SK-N-SH (cell line): ENCODE results near the gene PRDM5. TPM values are rescaled to one million over a fixed set of nuclear protein-coding genes. Genes with fewer than 3 reads are reported as not detected.

ENCODE experiments used
- CTCF ChIA-PET: fragments of 300-600, 350-600 bp; formaldehyde crosslinking; extraction: SDS; loops from one replicate; lab custom pipeline; 2021; lab: Yijun Ruan, JAX
- POLR2A ChIA-PET: fragments of 350-600 bp; sonication (Branson Sonifier 250); formaldehyde crosslinking; extraction: SDS; loops from one replicate; lab custom pipeline; 2020; ENCODE audit warnings: antibody characterized with exemption, inconsistent platforms; lab: Yijun Ruan, JAX
- DNase-seq: peaks from one replicate; pipeline ENCODE4 v3.0.0; 2012
- H2AFZ ChIP-seq: fragments of 200-600 bp; sonication (generic); 2 replicates; pipeline ENCODE4 v1.8.1; 2016; ENCODE audit warnings: antibody characterized with exemption, mild to moderate bottlenecking, low read depth
- H3F3A ChIP-seq: fragments of 200-600 bp; sonication (generic); replicated peaks from 2 replicates; pipeline ENCODE3; 2016; ENCODE audit warnings: antibody characterized with exemption, mild to moderate bottlenecking; ENCODE audit not compliant: insufficient read depth
- H3K27ac ChIP-seq, 2 experiments: fragments of 200-500 bp in 1 of 2; fragments of 200-600 bp in 1 of 2; sonication (Bioruptor generic) in 1 of 2; sonication (generic), shearing (Covaris generic) in 1 of 2; 2 replicates each; pipeline versions ENCODE4 v1.5.1 to v1.6.1; 2014 to 2016; ENCODE audit warnings: low read depth in 2 of 2, inconsistent platforms in 1 of 2, low read length in 1 of 2, mild to moderate bottlenecking in 1 of 2, mixed read lengths in 1 of 2
- H3K27me3 ChIP-seq: fragments of 200-600 bp; sonication (generic), shearing (Covaris generic); 2 replicates; pipeline ENCODE4 v1.6.1; 2016; ENCODE audit warnings: mixed run types; ENCODE audit not compliant: insufficient read depth
- H3K36me3 ChIP-seq, 2 experiments: fragments of 200-500 bp in 1 of 2; fragments of 200-600 bp in 1 of 2; sonication (Bioruptor generic) in 1 of 2; sonication (generic) in 1 of 2; replicated peaks in 1 of 2; 2 replicates each; pipeline versions ENCODE3 to v1.5.1; 2014 to 2016; ENCODE audit warnings: low read length in 1 of 2, mild to moderate bottlenecking in 1 of 2; ENCODE audit not compliant: insufficient read depth in 2 of 2, control insufficient read depth in 1 of 2
- H3K4me1 ChIP-seq, 2 experiments: fragments of 200-500 bp in 1 of 2; fragments of 200-600 bp in 1 of 2; sonication (Bioruptor generic) in 1 of 2; sonication (generic), shearing (Covaris generic) in 1 of 2; 2 replicates each; pipeline versions ENCODE4 v1.5.1 to v1.6.1; 2014 to 2016; ENCODE audit warnings: low read depth in 1 of 2, low read length in 1 of 2, mixed run types in 1 of 2; ENCODE audit not compliant: insufficient read depth in 2 of 2, control insufficient read depth in 1 of 2
- H3K4me2 ChIP-seq: fragments of 200-600 bp; sonication (generic), shearing (Covaris generic); 2 replicates; pipeline ENCODE4 v1.6.1; 2017; ENCODE audit warnings: mixed run types
- H3K4me3 ChIP-seq, 2 experiments: fragments of 200-500 bp in 1 of 2; fragments of 200-600 bp in 1 of 2; sonication (Bioruptor generic) in 1 of 2; sonication (generic), shearing (Covaris generic) in 1 of 2; 2 replicates each; pipeline versions ENCODE4 v1.5.1 to v1.8.1; 2014 to 2016; ENCODE audit warnings: low read depth in 2 of 2, inconsistent platforms in 1 of 2, low read length in 1 of 2, mild to moderate bottlenecking in 1 of 2, mixed read lengths in 1 of 2, moderate library complexity in 1 of 2
- H3K79me2 ChIP-seq: fragments of 200-600 bp; sonication (generic); 2 replicates; pipeline ENCODE4 v1.8.1; 2017; ENCODE audit warnings: mild to moderate bottlenecking; ENCODE audit not compliant: insufficient read depth
- H3K9ac ChIP-seq: fragments of 200-600 bp; sonication (generic); 2 replicates; pipeline ENCODE4 v1.6.1; 2017; ENCODE audit warnings: mixed run types
- H3K9me2 ChIP-seq: fragments of 200-600 bp; sonication (generic); 2 replicates; pipeline ENCODE4 v1.6.1; 2017; ENCODE audit warnings: mixed run types
- H3K9me3 ChIP-seq: fragments of 200-600 bp; sonication (generic); 2 replicates; pipeline ENCODE4 v1.6.1; 2017; ENCODE audit warnings: mixed run types, mild to moderate bottlenecking, moderate library complexity
- H4K20me1 ChIP-seq: fragments of 200-600 bp; sonication (generic); 2 replicates; pipeline ENCODE4 v1.6.1; 2017; ENCODE audit warnings: mild to moderate bottlenecking, mixed run types; ENCODE audit not compliant: insufficient read depth
- CHD2 ChIP-seq: fragments of 150-350 bp; IDR thresholded peaks from 2 replicates; pipeline ENCODE4 v1.6.1; 2018; ENCODE audit warnings: low read length; ENCODE audit not compliant: partially characterized antibody
- CTCF ChIP-seq: fragments of 200-600 bp; sonication (generic); IDR thresholded peaks from 2 replicates; pipeline ENCODE4 v1.6.1; 2017; ENCODE audit warnings: antibody characterized with exemption, mild to moderate bottlenecking, moderate library complexity
- ELF1 ChIP-seq: IDR thresholded peaks from 2 replicates; pipeline ENCODE4 v1.4.0; 2012
- EZH2phosphoT487 ChIP-seq: fragments of 200-600 bp; sonication (generic); IDR thresholded peaks from 2 replicates; pipeline ENCODE4 v1.6.1; 2017; ENCODE audit warnings: low read depth, mixed run types, mild to moderate bottlenecking, antibody characterized with exemption, moderate library complexity, borderline replicate concordance
- FOSL2 ChIP-seq: IDR thresholded peaks from 2 replicates; pipeline ENCODE4 v1.4.0; 2012; ENCODE audit warnings: low read depth, mild to moderate bottlenecking, moderate library complexity, borderline replicate concordance
- FOXJ3 ChIP-seq: sonication (generic); formaldehyde crosslinking; IDR thresholded peaks from 2 replicates; pipeline ENCODE4 v1.5.1; 2020; ENCODE audit warnings: mild to moderate bottlenecking, missing genetic modification reagents
- GABPA ChIP-seq: IDR thresholded peaks from 2 replicates; pipeline ENCODE4 v1.4.0; 2012; ENCODE audit warnings: low read depth, mild to moderate bottlenecking
- JUND ChIP-seq: IDR thresholded peaks from 2 replicates; pipeline ENCODE4 v1.4.0; 2012
- MAX ChIP-seq: IDR thresholded peaks from 2 replicates; pipeline ENCODE4 v1.4.0; 2012; ENCODE audit warnings: low read depth
- MXI1 ChIP-seq: IDR thresholded peaks from 2 replicates; pipeline ENCODE4 v1.6.1; 2012; ENCODE audit warnings: mild to moderate bottlenecking, low read depth, low read length, improper control_type of control experiment
- NFIC ChIP-seq: IDR thresholded peaks from 2 replicates; pipeline ENCODE4 v1.4.0; 2012; ENCODE audit warnings: borderline replicate concordance
- NRF1 ChIP-seq: IDR thresholded peaks from 2 replicates; pipeline ENCODE4 v1.6.1; 2012; ENCODE audit warnings: low read depth, mild to moderate bottlenecking, low read length
- RAD21 ChIP-seq: IDR thresholded peaks from 2 replicates; pipeline ENCODE4 v1.6.1; 2012; ENCODE audit warnings: mild to moderate bottlenecking, low read length
- RCOR1 ChIP-seq: fragments of 150-350 bp; IDR thresholded peaks from 2 replicates; pipeline ENCODE4 v1.6.1; 2017; ENCODE audit warnings: antibody characterized with exemption, low read length
- RFX5 ChIP-seq: IDR thresholded peaks from 2 replicates; pipeline ENCODE4 v1.6.1; 2012; ENCODE audit warnings: mild to moderate bottlenecking, improper control_type of control experiment, low read length
- TCF12 ChIP-seq: IDR thresholded peaks from 2 replicates; pipeline ENCODE4 v1.4.0; 2012
- ZBTB33 ChIP-seq: IDR thresholded peaks from 2 replicates; pipeline ENCODE4 v1.4.0; 2012; ENCODE audit warnings: low read depth, borderline replicate concordance
- WGBS: methylation state at CpG from one replicate; pipeline ENCODE4 v1.1.6; 2017; ENCODE audit warnings: low lambda C conversion rate; 5-methylcytosine and 5-hydroxymethylcytosine counted together
- polyA plus RNA-seq, 3 experiments: library from polyadenylated mRNA; depleted of rRNA; stranded (reverse); fragments of >200 nt; gene quantifications; 2 replicates each; pipeline ENCODE4 v1.2.3, GENCODE V29; 2012

The PRDM5 gene
- polyA plus RNA-seq, 1 of the 3 experiments (the other 2 are of a cell fraction) = 3.8 TPM

GRCh38 chr4:120730777-120731320 lies 191.7 kb downstream of the PRDM5 start:
- CTCF ChIA-PET = interaction anchor here (1.0 kb wide), 1 partner anchor 8 kb away, joined by 3 read pairs; no protein-coding TSS in a partner anchor
- Histone ChIP-seq H3K4me1 (peaks cover 0 to 4% of the 10 kb centered on the region in 2 experiments; a peak in 1 of 4 replicates), H3K9ac (no peak overlapping the region), H3K79me2 (no peaks in the 10 kb centered on the region), H3F3A (no peaks in the 10 kb centered on the region), H3K4me2 (no peak overlapping the region), H3K9me2 (no peaks in the 10 kb centered on the region), H2AFZ (no peak overlapping the region), H3K4me3 (no peak overlapping the region), H3K9me3 (no peaks in the 10 kb centered on the region), H3K27me3 (no peaks in the 10 kb centered on the region), H3K36me3 (no peaks in the 10 kb centered on the region), H3K27ac (no peak overlapping the region), H4K20me1 (no peaks in the 10 kb centered on the region)
- DNase-seq = no peak
- POLR2A ChIA-PET = no interaction called here
- 91% methylated on average over 4 of the region's 4 CpGs for WGBS
- TF ChIP-seq FOXJ3 (CRISPR knock-in tag) (no peak), RAD21 (no peak), FOSL2 (no peak), MXI1 (no peak), ELF1 (no peak), CHD2 (no peak), NRF1 (no peak), JUND (no peak), MAX (no peak), EZH2phosphoT487 (no peak), TCF12 (no peak), RCOR1 (no peak), CTCF (no peak), RFX5 (no peak), ZBTB33 (no peak), NFIC (no peak), GABPA (no peak)
